GM11168 (cell line): ENCODE measurements around the gene FKBP8.
"Not testable (repeated sequence)": the region's sequence is repeated elsewhere in the genome, so short reads cannot be mapped to it uniquely, and the experiment has no call there.

Experiments used
- in situ Hi-C: fragments of 300-500 bp; cut with MboI; formaldehyde crosslinking; loops from one replicate; pipeline ENCODE4 v1.12.0; 2022; ENCODE audit warnings: low sequenced_read_pairs; ENCODE audit not compliant: unreplicated experiment

The FKBP8 gene

DNA sequence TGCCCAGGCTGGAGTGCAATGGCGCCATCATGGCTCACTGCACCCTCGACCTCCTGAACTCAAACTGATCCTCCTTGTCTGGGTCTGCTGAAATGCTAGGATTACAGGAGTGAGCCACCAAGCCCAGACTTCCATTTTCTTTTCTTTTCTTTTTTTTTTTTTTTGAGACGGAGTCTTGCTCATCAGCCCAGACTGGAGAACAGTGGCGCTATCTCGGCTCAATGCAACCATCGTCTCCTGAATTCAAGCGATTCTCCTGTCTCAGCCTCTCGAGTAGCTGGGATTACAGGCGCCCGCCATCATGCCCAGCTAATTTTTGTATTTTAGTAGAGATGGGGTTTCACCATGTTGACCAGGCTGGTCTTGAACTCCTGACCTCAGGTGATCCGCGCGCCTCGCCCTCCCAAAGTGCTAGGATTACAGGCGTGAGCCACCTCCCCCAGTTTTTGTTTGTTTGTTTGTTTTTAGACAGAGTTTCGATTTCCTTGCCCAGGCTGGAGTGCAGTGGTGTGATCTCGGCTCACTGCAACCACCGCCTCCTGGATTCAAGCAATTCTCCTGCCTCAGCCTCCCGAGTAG, 20.4 kb downstream of the FKBP8 start:
- in situ Hi-C loops = not testable (repeated sequence)

DNA sequence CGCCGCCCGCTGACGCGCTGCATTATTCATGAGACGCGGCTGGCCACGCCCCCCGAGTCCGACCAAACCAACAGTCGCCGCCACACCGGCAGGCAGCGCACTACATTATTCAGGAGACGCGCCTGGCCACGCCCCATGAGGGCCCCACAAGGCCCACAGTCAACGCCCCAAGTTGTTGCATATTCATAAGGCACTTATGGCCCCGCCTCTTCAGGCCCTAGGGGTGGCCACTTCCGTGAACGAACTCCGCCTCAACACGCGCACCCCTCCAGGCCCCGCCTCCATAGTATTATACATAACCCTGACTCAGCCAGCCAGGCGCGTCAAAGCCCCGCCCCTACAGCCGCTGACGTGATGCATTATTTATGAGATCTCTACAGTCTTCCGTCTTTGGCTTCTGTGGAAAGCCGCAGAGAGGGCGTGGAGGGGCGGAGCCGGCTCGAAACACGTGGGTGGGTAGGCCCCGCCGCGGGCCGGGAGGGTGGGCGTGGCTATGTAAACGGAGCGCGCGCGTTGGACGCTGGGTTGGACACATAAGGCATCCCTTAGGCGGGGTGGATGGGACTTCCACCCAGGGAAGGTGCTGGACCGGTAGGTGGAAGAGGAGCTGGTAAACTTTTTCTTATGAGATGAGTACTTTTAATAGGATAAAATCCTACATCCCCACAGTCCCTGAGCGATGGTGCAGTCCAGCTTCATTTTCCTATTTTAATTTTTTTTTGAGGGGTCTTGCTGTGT, 21.1 kb downstream of the FKBP8 start:
- in situ Hi-C loops = no loop called here

DNA sequence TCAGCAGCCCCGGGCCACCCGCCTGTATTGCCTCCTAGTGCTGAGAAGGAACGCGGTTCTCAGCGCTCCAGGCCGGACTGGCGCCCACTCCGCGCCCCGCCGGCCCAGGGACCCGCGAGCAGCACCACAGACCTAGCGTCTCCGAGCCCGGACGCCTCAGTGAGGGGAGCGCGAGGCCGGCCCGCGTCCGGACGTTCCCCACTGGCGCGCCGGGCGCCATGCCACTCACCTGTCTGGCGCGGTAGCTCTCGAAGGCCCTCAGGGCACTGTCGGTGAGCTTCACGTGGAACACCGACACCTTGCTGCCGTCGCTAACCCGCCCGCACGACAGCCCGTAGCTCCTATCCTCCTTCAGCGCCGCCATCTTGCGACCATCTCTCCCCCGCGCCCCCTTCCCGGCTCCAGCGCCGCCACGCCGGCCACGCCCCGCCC, 21.7 kb downstream of the FKBP8 start, which contains the start of gene ELL:
Gene ELL, minus strand, starts transcription at position 379 of the 432 bp plus-strand sequence. Its CDS starts 15 bp downstream, at position 364.
- in situ Hi-C loops = no loop called here

DNA sequence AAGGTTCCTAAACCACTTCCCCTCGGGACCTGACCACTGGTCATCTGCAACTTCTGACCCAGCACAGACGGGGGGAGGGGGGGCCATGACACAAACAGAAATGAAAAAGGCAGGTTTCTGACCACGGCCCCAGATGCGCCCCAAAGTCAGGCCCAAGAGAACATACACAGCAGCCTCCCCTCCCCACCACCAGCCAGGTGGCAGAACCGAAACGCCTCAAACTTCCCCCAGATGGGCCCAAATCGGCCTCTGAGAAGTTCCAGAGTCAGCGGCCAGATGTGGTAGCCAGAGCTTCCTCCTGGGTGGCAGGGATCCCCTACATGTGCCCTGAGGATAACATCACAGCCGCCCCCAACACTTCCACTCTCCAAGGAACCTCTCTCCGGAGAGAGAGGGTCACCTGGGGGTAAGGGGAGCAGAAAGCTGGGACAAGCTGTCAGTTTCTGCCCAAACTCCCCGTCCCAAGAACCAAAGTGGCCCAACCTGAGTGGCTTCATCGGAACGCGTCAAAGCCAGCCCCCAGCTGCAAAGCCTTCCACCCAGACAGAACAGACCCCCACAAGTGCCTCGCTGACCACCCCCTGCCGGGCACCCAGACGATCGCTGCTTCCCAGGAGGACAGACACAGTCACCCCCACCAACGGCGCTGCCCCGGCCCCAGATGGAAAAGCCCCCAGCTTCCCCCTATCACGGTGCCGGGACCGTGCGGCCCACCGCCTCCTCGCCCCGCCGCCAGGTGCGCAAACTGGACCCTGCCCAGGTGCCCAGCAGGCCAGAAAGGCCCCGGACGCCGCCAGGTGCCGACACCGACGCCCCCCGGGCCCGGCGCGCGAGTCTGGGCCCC, 22.3 kb downstream of the FKBP8 start:
- in situ Hi-C loops = no loop called here

DNA sequence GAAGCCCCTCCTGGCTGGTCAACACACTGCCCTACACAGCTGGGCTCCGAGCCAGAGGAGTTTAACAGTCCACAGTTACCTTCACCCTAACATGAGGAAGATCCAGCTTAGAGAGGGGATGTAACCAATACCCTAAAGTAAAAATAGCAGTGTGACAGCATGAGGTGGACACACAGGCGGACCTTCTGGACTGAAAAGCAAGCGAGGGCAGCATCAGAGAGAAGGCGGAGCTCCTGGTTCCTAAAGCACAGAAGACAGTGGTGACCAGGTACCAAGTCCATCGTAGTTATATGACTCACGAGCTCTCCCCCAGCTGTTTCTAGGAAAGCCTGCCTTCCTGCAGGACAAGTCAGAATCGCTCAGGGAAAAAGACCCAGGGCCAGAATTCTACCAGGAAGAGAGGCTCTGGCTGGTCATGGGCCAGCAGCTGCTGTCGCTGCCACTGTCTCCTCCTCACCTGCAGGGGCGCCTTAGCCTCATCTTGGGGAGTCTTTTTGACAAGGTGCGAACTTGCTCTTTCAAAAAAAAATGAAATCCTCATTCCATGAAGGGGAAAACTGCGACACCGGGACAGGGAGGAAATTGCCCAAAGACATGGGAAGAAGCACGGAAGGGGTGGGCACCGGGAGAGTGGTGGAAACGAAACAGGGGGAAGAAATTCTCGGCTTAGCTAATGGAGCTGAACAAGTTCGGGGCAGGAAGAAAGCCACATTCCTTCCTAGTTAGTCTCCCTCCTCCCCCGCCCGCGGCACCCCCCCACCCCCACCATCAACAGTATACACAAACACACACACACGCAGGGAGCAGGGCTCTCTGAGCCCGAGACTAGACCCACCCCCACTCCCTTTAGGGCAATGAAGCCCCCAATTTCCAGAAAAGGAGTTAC, 23.2 kb downstream of the FKBP8 start:
- in situ Hi-C loops = no loop called here

DNA sequence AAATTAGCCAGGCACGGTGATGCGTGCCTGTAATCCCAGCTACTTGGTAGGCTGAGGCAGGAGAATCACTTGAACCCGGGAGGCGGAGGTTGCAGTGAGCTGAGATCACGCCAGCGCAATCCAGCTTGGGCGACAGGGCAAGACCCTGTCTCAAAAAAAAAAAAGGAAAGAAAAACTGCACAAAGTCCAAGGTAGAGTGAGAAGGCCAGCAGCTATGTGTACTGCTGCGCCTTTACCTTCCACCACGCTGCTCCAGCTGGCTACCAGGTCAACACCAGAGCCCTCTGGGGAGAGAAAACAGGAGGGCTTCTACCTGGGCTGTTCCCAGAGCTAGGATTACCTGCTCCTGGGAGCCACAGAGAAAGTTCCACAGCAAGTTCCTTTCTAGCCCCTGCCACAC, 24.7 kb downstream of the FKBP8 start:
- in situ Hi-C loops = no loop called here

DNA sequence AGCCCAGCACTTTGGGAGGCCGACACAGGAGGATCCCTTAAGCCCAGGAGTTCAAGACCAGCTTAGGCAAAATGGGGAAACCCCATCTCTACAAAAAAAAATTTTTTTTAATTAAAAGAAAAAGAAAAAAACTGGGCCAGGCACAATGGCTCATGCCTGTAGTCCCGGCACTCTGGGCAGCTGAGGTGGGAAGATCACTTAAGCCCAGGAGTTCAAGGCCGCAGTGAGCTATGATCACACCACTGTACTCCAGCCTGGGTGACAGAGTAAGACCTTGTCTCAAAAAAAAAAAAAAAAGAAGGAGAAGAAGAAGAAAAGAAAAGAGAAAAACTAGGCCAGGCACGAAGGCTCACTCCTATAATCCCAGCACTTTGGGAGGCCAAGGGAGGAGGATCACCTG, 25.8 kb downstream of the FKBP8 start:
- in situ Hi-C loops = no loop called here

DNA sequence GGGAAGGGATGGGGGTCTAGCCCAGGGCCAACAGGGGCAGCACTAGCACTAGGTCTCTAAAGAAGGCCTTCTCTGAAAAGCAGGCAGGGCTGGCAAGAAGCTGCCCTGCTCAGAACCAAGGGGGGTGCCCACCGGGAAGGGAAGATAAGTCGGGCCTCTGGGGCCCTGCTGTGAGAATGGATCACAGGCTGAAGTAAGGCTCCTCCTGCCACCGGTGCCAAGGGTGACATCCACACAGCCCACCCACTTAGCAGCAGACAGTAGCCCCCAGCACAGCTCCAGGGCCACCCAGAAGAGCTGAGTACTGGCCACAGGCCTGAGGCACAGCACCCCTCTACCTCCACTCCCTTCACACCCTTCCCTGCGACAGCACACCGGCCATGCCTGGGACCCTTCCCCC, 27.4 kb downstream of the FKBP8 start:
- in situ Hi-C loops = no loop called here

DNA sequence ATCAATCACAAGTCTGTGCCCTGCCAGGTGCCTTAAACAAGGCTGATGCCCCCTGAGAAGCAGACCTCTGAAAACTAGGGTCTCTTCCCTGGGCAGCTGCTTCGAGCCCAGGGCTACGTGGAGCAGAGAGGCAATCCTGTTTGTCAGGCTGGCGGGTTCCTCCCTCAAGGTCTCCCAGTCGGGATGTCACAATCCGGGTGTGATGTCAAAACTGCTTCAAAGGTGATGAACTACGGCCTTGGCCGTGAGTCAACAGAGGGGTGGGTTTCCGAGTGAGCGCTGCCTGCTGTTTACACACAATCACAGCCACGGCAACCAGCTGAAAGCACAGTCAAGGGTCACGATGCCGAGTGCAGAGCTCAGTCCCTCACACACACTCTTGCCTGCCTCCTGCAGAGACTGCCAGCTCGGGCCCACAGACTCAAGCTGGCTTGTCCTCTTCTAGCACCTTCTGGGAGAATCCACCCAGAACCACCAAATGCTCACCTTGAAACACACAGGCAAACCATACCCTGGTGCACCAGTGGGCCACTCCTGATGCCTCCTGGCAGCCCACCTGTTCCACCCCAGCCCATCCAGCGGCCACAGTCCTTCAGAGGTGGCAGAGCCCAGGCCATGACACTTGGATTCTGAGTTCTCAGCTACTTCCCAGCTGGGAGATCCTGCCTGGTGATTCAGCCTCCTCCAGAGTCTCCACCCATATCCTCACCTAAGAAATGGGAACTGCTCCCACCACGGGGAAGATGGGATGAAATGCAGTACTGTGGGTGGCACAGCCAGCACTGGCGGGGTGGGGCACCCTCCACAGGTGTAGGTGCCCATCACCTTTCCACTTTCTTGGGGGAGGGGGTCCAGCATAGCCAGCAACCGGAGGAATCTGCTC, 28.3 kb downstream of the FKBP8 start:
- in situ Hi-C loops = no loop called here

DNA sequence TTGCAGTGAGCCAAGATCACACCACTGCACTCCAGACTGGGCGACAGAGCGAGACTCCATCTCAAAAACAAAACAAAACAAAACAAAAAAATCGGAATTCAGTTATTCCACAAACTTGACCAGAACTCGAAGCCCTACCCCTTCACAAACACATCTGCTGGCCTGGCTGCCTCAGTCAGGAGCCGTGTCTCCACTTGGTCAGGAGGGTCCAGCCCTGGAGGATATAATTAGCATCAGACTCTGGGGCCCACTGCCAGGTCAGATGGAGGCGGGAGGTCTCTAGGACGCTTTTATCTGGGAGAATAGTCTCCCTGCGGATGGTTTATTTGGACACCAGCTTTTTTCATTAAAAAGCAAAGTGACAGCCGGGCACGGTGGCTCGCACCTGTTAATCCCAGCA, 29.5 kb downstream of the FKBP8 start:
- in situ Hi-C loops = no loop called here

DNA sequence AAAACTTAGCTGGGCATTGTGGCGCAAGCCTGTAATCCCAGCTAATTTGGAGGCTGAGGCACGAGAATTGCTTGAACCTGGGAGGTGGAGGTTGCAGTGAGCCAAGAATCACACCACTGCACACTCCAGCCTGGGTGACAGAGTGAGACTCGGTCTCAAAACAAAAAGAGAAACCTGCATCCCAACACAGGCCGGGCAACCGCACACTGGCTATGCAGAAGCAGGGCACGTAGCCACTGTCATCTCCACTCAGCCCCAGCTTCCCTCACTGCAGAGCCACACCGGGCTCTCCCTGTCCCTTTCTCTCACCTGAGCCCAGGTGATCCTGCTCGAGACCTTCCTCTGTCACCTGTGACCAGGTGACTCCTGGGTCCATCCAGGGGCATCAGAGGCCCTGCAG, 33.2 kb downstream of the FKBP8 start:
- in situ Hi-C loops = no loop called here

DNA sequence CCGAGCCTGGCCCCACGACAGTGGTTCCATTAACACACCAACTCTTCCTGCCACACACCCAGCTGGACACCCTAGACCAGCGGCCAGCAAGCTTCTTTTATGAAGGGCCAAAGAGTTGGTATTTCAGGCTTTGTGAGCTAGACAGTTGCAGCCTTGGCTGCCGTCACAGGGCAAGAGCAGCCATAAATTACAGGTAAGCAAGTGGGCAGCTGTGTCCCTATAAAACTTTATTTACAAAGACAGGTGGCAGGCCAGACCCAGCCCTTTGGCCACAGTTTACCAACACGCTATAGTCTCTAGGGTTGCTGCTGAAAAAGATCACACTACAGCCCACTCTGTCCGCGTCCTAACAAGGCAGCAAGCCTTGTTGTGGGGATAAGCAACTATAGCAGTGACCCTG, 34.8 kb downstream of the FKBP8 start:
- in situ Hi-C loops = no loop called here

DNA sequence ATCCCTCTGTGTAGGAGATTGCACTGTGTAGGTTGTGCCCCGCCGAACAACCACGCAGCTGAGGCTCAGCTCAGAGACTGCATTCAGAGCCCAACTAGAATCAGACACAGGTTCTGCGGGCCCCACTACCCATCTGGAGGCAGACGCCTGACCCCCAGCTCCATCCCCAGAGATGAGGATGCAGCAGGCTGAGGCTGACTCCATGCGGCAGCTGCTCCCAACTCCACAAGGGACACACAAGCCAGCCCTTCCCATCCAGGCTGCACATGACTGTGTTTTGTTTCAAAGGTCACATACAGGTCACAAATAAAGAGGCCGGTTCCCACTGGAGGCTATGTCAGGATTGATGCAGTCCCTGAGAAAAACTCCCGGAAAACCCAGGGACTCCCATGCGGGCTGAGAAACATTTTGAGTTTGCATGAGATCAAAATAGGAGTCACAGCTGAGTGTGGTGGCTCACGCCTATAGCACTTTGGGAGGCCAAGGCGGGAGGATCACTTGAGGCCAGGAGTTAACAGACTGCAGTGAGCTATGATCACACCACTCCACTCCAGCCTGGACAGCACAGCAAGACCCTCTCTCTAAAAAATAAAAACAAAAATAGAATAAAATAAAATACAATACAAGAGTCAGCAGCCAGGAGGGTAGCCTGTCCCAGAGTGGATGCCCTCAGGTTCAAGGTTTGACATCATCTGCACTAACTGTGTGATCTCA, 35.5 kb downstream of the FKBP8 start:
- in situ Hi-C loops = no loop called here

DNA sequence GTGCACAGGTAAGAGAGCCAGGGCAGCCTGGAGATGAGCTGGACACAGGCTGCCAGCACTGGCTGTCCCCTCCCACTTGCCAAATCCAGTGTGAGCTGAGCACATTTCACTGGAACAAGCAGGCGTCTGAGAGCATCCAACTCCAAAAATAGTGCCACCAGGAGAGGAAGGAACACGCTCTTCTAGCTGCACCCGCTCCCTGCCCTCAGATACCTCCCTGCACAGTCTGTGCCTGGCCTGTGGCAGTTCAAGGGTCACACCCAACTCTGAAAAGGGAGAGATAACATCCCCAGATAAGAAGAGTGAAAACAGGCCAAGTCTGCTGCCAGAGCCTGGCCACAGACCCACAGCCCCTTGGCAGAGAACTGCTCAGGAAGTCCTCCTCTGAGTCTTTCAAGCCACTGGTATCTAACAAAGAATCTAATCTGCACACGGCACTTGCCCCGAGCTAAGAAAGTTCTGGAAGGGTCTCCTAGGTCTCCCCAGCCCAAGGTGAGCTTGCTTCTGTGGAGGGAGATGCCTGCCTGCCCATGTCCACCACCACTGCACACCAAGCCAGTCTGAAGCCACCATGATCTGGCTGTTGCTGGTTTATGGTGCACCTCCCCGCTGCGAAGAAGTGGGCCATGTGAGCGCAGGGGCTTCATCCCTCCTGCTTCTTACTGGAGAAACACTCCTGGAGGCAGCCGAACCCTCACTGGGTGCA, 36.2 kb downstream of the FKBP8 start:
- in situ Hi-C loops = no loop called here

DNA sequence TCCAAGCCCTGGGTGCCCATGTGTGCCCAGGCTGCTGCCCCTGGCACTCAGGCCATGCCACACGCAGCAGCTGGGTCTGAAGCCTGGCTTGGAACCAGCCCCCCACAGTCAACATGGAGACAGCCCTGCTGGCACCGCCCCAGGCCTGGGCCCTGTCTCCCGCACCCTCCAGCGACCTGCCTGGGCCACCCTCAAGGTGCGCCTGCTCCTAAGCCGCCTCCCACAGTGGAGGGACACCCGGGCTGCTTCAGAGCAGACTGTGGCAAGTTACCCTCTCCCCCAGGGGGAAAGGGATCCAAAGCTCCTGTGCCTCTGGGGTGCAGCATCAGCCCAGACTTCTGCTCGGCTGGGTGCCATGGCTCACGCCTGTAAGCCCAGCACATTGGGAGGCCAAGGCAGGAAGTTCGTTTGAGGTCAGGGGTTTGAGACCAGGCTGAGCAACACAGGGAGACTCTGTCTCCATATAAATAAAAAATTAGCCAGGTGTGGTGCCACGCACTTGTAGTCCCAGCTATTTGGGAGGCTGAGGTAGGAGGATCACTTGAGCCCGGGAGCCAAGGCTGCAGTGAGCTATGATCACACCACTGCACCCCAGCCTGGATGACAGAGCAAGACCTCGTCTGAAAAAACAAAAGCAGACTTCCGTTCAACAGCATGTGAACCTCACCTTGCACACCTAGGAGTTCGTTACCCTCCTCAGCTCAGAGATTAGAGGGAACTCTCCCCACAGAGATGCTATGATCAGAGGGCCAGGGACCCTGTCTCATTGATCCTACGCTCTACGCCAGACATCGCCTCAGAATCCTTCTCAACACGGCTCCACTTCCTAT, 37.1 kb downstream of the FKBP8 start:
- in situ Hi-C loops = no loop called here

DNA sequence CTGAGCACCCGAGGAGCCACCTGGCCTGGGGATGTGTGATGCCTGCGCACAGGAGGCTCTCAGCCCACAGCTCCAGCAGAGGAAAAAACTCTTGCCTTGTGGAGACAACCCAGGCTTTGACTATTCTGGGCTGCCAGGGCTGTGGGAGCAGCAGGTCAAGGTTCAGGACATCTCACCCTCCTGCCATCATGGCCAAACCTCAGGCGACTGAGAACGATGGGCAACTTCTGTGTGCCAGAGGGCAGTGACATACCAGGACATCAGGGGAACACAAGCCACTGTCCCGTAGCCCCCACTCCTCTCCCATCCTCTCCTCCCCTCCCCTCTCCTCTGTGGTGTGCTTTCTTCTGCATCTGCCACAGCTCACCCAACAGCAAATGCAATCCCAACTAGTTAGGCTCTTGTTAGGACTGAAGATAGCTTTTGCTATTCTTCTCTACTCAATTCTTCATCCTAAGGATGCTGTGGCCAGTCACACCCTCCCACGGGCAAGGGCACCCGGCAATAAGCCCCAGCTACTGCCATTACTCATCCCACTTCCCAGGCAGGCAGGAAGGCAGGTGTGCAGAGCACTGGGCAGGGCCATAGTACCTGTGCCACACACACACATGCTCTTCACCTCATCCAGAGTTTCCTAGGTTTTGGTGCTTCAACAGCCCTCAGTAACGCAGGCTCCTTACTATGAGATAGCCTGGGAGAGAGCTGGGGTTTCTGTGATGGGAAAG, 38.3 kb downstream of the FKBP8 start:
- in situ Hi-C loops = no loop called here
